ENCODE data around the gene KRT14.

GRCh38 chr17:41579484-41580243, 7.0 kb downstream of the KRT14 start:
- TF ChIP-seq CTCF (IDR thresholded peaks at IDR 0.05), result peak; percentile 47 to 62 (median 48)
- TF ChIP-seq POLR2A (IDR thresholded peaks at IDR 0.05), result no peak
